DMS153 treated with DMSO at 0.1 percent for 48 hours (cell line): ENCODE results near the gene TADA1.

Experiments used
- DNase-seq: peaks from one replicate; lab custom pipeline; 2025; ENCODE audit not compliant: unreplicated experiment; lab: John Stamatoyannopoulos, UW

TADA1 gene, protein sequence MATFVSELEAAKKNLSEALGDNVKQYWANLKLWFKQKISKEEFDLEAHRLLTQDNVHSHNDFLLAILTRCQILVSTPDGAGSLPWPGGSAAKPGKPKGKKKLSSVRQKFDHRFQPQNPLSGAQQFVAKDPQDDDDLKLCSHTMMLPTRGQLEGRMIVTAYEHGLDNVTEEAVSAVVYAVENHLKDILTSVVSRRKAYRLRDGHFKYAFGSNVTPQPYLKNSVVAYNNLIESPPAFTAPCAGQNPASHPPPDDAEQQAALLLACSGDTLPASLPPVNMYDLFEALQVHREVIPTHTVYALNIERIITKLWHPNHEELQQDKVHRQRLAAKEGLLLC

GRCh38 chr1:166875734-166876539 lies at the start of gene TADA1:
Gene TADA1, minus strand, starts transcription at chr1:166876264. Its CDS starts 31 bp downstream, at chr1:166876233.
- DNase-seq, result peak; percentile 100

GRCh38 chr1:166924823-166925541 lies 48.9 kb upstream of the TADA1 start:
- no peak for DNase-seq

DNA sequence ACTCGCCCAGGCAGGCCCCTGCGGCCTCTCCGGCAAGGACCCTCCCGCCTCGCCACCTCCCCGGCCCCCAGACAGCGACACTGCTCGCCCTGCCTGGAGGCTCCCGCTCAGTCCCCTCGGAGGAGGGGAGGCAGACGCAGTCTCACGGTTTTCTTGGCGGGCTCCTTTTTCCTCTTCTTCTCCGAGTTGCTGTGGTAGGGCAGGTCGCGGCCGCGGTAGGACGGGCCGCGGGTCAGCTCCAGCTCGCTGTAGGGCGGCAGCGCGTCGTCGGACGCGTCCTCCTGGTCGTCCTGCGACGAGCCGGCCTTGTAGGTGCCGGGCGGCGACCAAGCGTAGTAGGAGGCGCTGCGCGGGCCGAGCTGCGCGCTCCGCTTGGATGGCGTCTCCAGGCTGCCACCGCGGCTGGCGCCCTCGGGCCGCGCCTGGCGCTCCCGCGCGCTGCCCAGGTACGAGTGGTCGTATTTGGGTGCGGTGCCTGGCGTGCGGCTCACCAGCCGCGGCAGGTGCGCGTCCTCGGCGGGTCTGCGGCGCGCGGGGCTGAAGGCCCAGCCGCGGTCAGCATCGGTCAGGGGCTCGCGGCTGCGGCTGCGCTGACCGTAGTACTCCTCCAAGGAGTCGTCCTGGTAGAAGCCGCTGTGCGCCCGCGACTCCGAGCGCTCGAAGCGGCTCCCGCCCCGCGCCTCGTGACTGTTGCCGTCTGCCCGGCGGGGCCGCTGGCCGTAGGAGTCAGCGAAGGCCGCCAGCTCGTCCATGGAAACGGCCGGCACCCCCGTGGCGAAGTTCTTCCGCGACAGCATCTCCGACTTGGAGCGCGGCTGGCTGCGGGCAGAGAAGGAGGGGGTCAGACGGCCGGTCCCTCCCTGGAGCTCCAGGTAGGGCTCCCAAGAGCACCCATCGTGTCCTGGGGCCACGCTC lies 44.8 kb upstream of the TADA1 start:
- no peak for DNase-seq

DNA sequence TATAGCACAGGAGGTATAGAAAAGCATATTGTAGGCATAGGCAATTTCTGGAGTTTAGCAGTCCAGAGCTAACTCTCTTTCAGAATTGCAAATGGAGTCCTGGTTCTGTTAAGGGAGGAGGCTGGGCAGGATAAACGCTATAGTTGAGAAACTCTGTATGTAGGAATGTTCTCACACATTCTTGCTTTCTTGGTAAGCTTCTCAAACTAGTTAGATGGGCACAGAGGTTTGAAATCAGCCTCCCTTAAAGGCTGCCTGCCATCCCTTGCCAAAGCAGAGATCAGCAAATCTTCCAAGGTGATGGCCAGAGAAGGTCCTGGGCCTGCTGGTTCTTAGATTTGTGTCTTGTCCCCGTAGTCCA lies 42.9 kb upstream of the TADA1 start:
- no peak for DNase-seq

- no peak for DNase-seq
Observed at GRCh38 chr1:166918088-166918955, 42.3 kb upstream of the TADA1 start.

GRCh38 chr1:166915941-166916340 lies 39.9 kb upstream of the TADA1 start:
- no peak for DNase-seq

DNA sequence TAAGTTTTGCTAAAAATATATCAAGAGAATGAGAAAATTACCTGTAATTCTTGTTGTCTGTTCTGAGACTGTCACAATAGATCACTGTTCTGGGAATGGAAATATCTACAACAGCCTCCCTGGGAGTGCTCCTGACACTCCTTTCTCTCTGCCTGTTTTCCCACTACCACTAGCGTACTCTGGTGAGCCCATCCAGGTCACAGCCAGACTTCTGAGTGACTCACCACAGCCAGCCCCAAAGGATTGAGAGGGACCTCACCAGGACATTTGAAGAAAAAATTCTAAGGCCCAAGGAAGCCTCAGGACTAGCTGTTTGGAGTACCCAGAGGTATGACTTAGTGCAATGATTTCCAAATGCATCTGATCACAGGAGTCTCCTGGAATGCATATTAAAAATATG lies 39.0 kb upstream of the TADA1 start:
- no peak for DNase-seq

GRCh38 chr1:166914111-166914510 lies 38.0 kb upstream of the TADA1 start:
- no peak for DNase-seq

- DNase-seq, result no peak
Observed at GRCh38 chr1:166911624-166912023, 35.6 kb upstream of the TADA1 start.

GRCh38 chr1:166910396-166910994 lies 34.4 kb upstream of the TADA1 start:
- peak; percentile 97 for DNase-seq

DNA sequence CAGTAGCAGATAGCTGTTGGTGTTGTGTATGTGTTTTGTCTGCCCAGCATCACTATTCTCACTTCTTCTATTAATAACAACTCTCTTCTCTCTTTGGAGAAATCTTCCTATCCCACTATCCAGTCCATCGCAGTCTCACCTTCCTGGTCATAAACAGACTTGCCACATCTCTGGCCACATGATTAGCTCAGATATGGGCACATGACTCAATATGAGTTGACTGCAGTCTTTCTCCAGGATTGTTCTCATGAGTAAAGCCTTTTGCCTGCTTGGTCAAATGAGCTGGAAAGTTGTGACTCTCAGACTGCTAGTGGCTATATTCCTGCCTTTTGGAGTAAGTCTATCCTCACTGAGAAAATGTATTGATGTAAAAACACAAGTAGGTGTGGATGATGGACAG lies 32.9 kb upstream of the TADA1 start:
- DNase-seq, result no peak

DNA sequence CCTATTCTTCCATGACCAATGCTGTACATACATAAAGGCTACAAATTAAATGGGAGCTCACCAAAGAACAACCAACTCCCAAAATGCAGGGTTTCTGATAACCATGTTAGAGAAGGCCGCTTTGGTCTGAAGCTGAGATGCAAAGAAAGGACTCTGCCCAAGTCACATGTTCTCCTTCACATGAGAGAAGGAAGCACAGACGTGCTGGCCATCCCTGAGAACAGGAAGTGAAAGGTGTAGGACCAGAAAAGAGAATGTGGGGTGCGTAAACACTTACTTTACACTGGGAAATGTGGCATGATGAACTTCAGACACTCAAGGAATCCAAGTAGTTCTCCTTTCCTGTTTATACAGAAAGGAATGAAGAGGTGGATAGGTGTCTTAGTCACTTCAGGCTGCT lies 31.7 kb upstream of the TADA1 start:
- no peak for DNase-seq

DNA sequence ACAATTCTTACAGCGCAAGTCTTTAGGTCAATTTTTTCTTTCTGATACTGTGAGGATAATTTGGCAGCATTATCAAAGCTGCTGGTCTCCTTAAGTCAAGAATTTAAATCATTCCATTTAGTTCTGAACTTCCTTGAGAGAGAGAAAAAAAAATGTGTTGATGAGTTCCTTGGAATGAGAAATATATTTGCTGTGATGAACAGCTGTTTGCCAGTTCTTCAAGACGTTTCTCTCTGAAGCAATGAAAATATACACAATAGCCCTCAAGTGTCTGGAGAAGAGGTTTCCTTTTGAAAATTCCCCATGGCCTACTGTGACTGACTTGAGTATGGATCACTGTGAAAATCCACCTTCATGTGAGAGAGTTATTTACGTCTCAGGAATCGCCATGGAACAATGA lies 31.0 kb upstream of the TADA1 start:
- no peak for DNase-seq

GRCh38 chr1:166906647-166907046 lies 30.6 kb upstream of the TADA1 start:
- no peak for DNase-seq

DNA sequence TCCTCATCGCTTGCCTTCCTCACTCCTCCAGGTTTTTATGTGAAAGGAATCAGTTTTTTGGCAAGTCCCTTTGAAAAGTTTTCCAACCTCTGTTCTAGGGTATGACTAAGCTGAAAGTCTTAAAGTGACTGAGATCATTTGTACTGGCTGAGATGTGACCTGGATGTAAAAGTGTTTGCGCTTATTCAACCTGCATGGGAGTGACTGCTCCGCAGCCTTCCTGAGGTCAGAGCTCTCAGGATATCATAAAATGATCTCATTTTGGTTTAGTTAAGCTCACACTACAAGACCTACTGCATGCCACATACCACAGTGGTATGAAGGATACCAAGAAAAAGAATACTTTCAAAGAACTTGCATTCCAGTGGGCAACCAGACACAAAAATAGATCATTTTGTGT lies 29.8 kb upstream of the TADA1 start:
- DNase-seq, result no peak

- DNase-seq, result no peak
Observed at GRCh38 chr1:166905136-166905535, 29.1 kb upstream of the TADA1 start.

DNA sequence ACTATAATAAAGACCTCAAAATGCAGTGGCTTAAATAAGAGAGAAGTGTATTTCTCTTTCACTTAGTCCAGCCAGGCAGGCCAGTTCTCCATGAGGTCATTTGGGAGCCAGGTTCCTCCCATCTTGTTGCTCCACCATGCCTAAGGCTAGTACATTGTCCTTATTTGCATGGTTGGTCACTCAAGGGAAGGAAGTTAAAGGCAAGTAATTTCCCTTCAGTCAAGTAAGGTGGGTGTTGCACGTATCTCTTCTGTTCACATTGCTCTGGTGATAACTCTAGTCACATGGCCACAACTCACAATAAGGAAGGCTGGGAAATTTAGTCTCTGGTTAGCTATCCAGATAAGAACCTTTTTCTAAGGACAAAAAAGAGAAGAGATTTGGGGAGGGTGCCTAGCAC lies 27.2 kb upstream of the TADA1 start:
- no peak for DNase-seq

GRCh38 chr1:166902279-166902678 lies 26.2 kb upstream of the TADA1 start:
- DNase-seq, result no peak

DNA sequence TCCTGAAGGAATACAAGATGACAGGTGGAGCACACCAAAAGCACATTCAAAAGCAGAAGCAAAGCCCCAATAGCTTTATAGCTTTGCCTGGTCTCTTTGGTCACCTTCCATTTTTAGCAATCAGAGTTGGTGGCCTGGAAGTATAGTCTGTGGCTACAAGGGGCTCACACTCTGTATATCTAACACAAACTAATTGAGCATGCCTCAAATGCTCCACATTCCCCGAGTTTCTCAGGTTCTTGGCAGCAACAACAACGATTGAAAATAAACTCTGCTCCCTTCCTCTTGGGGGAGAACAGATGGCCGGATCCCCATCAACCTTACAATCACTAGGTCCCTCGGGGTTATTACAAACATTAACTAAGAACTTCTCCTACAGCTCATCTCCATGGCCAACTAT lies 24.9 kb upstream of the TADA1 start:
- DNase-seq, result no peak
